GM21723 (cell line): Measurements from ENCODE around the gene HKDC1.
"Not testable (repeated sequence)": the region's sequence is repeated elsewhere in the genome, so short reads cannot be mapped to it uniquely, and the experiment has no call there.

Experiments
- ATAC-seq: cut with Tn5 transposase; IDR thresholded peaks from one replicate; pipeline ENCODE4 v1.9.1; 2021; ENCODE audit warnings: mild to moderate bottlenecking, moderate library complexity; ENCODE audit not compliant: unreplicated experiment

Gene HKDC1

GRCh38 chr10:69278446-69278963 lies 58.4 kb downstream of the HKDC1 start, which contains the start of gene HK1:
Gene HK1, plus strand, starts transcription at chr10:69278496.
- no peak for ATAC-seq

- ATAC-seq, result no peak
These were observed 59.0 kb downstream of the HKDC1 start for GRCh38 chr10:69279110-69279509.

DNA sequence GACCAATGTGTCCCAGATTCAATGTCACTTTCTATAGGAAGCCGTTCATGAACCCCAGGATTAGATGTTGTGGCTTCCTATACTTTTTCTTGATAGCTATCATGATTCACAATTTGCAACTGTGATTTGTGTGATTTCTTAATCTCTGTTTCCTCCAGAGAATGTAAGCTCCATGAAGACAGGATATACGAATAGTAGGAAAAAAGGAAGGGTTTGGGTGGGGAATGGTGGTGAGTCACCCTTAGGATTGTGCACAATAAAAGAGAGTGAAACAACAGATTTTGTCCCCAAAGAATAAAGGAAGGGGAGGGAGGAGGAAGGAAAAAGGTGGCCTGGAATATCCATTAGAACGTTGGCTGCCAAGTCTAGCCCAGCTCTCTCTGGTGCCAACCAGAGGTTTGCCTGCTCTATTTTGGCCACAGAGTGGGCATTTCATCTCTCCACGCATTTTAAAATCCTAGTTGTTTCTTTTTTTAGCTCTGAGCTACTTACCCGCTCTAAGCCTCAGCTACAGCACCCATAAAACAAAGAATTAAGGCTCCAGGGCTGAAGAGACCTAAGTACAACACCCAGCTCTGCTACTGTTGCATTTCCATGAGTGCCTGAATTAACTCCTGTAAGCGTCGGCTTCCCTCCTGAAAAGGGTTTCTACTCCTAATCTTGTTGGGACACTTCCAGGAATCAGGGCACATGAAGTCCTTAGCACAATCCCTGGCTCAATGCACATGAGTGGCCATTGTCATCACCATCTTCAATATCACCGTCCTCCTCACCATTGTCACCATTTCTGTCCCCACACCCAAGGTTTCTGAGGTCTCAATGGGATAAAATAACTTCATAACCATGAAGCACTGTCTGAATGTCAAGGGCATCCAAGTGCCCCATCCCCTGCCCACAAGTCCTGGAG lies 61.6 kb downstream of the HKDC1 start:
- ATAC-seq, result no peak

DNA sequence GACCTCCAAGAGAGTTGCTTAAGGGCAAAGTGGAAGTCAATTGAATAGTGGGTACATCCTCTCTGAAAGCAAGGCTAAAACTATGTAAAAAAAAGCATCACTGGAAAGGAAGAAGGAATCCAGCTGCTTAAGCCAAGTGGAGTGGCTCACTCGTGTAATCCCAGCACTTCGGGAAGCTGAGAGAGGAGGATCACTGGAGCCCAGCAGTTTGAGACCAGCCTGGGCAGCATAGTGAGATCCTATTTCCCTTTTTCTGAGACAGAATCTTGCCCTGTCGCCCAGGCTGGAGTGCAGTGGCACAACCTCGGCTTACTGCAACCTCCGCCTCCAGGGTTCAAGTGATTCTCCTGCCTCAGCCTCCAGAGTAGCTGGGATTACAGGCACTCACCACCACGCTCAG lies 64.3 kb downstream of the HKDC1 start:
- ATAC-seq, result not testable (repeated sequence)

DNA sequence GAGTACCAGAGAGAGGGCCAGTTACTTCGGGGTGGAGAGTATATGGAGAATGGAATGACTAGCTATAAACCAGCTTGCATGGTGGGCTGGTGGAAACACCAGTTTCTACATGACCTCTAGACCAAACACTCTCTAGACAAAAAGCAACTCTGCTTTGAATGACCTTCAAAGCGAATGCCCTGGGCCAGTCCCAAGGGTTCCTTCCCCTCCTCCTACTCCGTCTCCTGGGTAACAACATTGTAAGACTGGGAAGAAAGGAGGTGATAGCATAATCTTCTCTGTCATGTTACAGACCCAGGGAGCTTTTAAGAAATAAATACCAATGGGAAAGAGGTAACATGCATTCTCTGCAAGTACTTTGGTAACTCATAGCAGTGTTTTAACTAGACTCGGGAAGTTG lies 65.6 kb downstream of the HKDC1 start:
- no peak for ATAC-seq

DNA sequence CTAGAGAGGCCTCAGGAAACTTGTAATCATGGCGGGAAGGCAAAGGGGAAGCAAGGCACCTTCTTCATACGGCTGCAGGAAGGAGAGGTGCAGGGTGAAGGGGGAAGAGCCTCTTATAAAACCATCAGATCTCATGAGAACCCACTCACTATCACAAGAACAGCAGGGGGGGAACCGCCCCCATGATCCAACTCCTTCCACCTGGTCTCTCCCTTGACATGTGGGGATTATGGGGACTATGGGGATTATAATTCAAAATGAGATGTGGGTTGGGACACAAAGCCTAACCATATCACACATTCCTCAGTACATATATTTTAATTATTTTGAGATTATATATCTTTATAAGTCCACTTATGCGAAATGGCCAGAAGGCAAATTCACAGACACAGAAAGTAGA lies 67.0 kb downstream of the HKDC1 start:
- no peak for ATAC-seq

GRCh38 chr10:69290993-69291392 lies 70.9 kb downstream of the HKDC1 start:
- ATAC-seq, result no peak

DNA sequence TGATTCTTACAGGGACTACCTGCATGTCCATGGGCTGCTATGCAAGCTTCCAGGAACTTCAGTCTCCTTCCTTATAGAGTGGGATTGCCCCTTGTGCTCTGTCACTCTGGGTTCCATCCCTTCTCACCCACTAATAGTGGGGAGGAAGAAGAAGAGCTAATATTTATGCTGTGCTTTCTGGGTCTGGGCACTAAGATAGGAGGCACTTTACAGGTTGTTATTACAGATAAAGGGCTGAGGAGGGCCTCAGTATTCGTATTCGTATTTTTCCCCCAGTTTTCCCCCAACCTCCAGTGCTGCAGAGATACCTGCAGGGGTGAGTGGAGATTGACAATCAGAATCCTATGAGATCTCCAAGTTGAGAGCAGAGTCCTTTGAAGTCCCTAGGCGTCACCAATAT lies 72.3 kb downstream of the HKDC1 start:
- no peak for ATAC-seq

DNA sequence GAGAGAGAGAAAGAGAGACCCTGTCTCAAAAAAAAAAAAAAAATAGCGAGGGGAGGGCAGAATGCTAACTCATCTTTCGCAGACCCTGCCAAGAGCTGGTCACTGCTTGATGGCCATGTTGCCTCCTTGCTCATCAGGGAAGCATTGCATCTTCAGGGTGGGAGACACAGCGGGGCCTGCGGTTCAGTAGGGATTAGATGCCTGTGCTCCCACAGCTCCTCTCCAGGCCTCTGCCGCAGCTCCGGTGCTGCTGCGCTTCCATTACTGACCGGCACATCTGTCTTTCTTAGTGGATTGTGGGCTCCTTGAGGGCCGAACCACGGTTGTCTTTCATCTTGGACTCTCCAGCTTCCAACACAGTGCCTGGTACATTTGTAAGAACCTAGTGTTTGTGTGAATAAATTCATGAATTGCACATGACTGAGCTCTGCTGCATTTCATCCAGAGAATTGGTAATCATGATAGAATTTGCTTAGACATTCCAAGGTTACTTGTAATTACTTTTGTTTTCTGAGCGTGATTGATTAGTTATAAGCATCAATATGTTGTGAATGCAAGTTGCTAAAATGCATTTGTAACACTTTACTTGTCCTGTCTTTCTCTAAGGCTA lies 75.0 kb downstream of the HKDC1 start:
- no peak for ATAC-seq

DNA sequence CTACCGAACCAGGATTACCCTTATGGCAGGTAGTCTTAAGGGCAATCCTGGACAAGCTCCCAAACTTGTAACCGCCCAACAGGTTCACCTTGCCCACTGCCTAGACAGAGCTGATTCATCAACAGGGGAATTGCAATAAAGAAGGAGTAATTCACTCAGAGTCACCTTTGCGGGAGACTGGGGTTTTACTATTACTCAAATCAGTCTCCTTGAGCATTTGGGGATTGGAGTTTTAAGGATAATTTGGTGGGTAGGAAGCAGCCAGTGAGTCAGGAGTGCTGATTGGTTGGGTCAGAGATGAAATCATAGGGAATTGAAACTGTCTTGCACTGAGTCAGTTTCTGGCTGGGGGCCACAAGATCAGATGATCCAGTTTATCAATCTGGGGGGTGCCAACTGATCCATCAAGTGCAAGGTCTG lies 83.5 kb downstream of the HKDC1 start:
- no peak for ATAC-seq

- no peak for ATAC-seq
These were observed 86.3 kb downstream of the HKDC1 start for GRCh38 chr10:69306421-69306820.

DNA sequence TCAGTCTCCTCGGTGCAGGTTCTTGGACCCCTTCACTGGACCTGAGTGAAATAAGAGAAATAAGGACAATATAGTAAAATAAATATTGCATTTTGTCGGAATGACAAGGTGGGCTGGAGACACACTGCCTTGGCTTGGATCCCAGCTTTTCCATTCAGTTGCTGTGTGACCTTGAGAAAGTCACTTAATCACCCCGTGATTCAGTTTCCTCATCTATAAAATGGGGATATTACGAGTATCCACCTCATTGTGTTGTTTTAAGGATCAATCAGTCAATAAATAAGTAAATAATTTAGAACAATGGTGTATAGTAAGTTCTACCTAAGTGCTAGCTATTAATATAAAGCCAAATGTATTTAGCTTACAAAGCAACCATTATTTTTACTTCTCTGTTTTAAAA lies 87.3 kb downstream of the HKDC1 start:
- ATAC-seq, result no peak

DNA sequence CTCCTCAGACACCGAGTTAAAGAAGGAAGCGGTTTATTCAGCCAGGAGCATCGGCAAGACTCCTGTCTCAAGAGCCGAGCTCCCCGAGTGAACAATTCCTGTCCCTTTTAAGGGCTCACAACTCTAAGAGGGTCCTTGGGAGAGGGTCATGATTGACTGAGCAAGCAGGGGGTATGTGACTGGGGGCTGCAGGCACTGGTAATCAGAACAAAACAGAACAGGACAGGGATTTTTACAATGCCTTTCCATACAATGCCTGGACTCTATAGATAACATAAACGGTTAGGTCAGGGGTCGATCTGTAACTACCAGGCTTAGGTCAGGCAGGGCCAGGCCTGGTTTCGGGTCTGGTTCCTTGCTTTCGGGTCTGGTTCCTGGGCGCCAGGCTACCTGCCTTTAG lies 88.2 kb downstream of the HKDC1 start:
- not testable (repeated sequence) for ATAC-seq

DNA sequence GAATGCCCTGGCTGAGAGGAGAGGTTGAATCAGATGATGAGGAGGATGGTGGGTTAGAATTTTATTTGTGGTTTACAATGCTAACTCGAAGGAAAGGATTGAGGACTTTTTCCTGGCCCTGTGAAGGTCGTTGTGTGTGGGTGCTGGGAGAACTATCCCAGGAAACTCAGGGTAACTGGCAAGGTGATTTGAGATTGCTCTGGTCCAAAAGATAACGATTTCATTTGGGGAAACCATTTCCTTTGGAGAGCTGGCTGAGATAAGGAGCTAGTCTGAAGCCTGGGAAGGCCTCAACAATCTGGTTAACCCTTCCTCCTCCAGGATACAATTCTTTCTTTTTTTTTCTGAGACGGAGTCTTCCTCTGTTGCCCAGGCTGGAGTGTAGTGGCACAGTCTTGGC lies 91.2 kb downstream of the HKDC1 start:
- no peak for ATAC-seq

GRCh38 chr10:69312528-69312927 lies 92.4 kb downstream of the HKDC1 start:
- ATAC-seq, result no peak

DNA sequence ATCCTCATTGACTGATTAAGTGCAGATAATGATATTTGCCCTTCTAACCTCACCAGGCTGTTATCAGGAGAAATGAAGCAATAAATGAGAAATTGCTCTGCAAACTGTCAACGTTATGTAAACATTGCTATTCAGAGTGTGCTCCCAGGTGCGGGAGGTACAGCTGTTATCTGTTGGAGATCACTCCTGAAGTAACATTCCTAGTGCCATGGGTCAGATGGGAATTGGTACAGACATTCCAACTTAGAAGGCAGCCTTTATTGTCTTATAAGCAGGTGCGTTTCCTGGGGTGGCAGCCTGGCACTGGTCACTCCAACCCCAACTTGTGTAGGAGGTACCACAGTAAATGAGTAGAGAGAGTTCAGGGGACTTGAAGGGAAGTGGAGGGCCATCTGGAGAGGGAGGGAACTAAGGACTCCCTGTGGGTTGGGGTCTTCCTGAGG lies 95.0 kb downstream of the HKDC1 start:
- ATAC-seq, result no peak

DNA sequence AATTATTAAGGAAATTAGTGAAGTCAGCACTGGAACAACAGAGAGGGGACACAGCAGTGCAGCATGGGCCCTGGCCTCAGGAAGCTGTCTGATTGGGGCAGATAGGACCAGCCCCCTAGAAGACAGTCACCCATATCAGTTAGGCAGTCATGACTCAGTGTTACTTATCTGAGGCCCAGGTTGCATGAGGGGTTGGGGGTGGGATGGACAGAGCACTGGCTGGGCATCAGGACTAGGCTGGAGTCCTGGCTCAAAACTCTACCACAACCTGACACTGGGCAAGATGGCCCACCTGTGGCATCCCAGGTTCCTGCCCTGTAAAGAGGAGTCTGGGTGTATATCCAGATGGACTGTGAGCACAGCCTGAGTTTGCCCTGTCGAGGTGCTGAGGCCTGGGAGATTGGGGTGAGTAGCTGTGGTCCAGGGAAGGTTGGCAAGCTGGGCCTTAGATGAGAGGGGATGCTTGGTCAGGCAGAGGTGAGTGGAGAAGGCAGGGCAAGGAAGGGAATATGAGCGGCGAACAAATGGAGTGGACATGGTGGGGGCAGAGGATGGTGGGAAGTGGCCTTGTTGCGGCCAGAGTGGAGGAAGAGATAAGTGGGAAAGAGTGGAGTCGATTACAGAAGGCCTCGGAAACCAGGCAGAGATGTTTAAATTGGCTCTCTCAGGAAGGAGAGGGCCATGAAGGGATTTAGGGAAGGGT lies 95.6 kb downstream of the HKDC1 start:
- ATAC-seq, result no peak

- no peak for ATAC-seq
These were observed 96.4 kb downstream of the HKDC1 start for GRCh38 chr10:69316313-69317059.
